Measurements from ENCODE around the gene CFAP57.

- TF ChIP-seq ETV6 (IDR thresholded peaks at IDR 0.05; ENCODE audit: borderline replicate concordance in 1 of 2, low read depth in 2 of 2, low read length in 1 of 2) = no peak
- no peak for TF ChIP-seq ETV6 (CRISPR knock-in tag; IDR thresholded peaks at IDR 0.05; ENCODE audit: borderline replicate concordance)
- TF ChIP-seq MCM3 (IDR thresholded peaks at IDR 0.05) = no peak
- no peak for TF ChIP-seq TAF1 (IDR thresholded peaks at IDR 0.05; ENCODE audit: control insufficient read depth, extremely low read depth, insufficient read depth, low read length, severe bottlenecking)
- no peak for TF ChIP-seq NR0B1 (IDR thresholded peaks at IDR 0.05; ENCODE audit: partially characterized antibody)
- no peak for TF ChIP-seq CTCF (IDR thresholded peaks at IDR 0.05 in 2 of 3, conservative IDR thresholded peaks at IDR 0.05 in 1 of 3; ENCODE audit: insufficient read depth in 2 of 3, low read depth in 1 of 3, low read length in 3 of 3)
These were observed 5.6 kb downstream of the CFAP57 start for GRCh38 chr1:43177691-43178090.

Measured in K562 (cell line).